GM18858 (cell line): ENCODE results near the gene ID2.

Experiments used
- ATAC-seq: cut with Tn5 transposase; IDR thresholded peaks from one replicate; pipeline ENCODE4 v1.9.1; 2021; ENCODE audit not compliant: unreplicated experiment

Gene ID2

DNA sequence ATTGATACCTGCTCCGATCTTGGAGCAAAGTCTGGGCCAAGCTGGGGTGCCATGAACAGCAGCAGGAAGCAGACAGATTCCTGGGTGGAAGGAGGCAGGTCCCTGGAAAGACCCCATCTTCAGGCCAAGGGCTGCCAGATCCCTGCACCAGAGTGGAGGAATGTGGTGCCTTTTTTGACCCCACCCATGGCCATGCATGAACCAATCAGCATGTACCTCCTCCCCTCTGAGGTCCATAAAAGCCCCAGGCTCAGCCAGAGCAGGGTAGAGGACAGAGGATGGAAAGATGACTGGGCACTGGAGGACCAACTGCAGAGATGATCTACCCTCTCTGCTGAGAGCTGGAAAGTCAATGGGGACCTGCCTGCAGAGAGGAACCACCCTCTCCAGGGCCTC lies 34.4 kb upstream of the ID2 start:
- ATAC-seq, result no peak

DNA sequence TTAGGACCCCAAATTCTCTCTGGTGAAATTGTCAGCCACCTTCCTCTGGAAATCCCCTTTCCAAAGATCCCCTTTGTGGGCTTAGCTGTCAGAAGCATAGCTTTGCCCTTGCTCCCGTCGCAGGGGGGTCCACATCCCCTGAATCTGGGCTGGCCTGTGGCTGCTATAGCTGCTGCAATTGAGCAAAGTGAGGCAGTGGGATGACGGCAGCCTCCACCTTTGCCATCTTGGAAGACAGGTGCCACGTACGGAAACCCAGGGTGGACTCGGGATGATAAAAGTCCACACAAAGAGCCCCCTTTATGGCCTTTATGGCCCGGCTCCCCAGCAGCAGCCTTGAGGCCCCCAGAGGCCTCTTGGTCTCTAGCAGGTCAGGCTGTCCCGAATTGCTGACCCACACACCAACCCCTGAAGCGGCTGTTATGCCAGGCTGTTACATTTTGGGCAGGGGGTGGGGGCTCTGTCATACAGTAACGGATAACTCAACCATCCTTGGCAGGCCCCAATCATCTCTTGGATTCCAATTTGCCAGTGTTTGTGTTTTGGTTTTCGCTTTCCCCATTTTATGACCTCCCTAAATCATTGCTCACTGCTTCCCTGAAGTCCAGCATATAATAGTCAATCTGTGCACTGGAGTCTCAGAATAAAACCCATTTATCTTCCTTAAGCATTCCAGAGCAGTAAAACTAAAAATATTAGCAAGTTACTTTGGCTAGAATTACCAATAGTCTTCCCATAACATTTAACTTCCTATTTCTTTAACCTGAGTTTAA lies 33.2 kb upstream of the ID2 start:
- ATAC-seq, result no peak

DNA sequence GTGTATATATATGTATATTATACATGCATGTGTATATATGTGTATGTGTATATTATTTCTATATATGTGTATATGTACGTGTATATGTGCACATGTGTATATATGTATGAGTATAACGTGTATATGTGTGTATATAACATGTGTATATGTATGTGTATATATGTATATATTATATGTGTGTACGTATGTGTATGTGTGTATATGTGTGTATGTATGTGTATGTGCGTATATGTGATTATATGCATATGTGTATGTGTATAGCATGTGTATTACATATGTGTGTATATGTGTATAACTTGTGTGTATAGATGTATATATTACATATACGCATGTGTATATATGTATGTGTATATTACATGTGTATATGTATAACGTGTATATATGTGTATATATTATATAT lies 32.1 kb upstream of the ID2 start:
- ATAC-seq, result no peak

DNA sequence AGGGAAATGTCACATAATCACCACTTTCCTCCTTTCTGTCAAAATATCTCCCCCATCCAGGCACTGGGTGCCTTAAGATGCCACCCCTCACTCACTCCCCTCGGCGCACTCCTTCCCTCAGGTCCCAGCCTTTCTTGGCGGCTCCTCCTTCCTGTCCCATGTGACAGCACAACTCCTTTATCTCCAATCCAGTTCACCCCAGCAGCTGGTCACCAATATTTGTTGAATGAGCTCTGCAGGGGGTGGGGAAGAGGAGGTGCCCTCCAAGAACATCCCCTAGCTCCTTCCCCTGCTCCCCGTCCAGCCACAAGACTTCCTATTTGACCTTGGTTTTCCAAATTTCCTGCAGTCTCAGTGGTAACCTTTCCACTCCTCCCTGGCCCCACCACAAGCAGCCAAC lies 31.6 kb upstream of the ID2 start:
- ATAC-seq, result no peak

DNA sequence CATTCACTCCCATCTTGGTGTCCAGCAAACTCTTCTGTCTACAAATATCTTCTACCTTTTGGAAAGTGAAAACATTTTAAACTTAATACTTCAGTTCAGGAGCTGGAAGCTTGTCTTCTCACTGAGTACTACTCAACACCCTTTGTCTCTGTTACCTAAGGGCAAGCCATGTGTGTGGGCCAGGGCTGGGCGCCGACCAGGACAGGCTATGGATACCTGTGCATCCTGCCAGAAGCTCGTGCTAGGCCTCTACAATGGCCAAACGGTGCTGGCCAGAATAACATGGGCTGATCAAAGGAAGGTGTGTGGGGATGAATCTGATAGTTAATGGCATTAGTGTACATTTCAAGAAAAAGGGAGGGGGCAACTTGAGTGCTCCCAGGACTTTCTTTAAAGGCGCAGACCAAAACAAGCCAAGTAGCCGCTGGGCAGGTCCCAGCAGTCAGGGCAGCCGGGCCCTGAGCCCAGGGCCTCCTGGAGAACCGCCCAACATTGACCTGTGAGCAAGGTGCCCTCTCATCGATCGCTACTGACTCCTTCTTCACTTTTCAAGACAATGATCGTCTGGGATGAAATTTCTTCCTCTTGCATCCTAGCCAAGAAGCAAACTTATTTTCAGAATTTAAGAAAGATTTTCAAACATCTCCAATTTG lies 29.0 kb upstream of the ID2 start:
- ATAC-seq, result no peak

DNA sequence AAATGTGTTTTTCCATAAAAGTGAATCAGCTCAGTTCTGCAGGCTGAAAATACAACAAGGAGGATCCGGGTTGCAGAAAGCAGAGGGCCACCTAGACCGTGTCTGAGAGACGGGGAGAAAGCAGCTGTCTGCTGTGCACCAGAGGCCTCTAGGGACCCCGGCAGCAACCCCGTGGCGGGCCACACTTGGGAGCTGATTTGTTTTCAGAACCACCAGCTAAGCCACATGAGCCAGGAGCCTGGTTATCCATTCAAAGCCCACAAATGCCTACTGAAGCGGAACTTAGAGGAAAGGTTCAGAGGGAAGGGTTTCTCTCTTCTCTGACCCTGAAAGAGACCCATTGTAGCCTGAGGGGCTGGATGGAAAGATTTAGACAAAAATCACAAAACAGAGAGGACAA lies 28.4 kb upstream of the ID2 start:
- no peak for ATAC-seq

DNA sequence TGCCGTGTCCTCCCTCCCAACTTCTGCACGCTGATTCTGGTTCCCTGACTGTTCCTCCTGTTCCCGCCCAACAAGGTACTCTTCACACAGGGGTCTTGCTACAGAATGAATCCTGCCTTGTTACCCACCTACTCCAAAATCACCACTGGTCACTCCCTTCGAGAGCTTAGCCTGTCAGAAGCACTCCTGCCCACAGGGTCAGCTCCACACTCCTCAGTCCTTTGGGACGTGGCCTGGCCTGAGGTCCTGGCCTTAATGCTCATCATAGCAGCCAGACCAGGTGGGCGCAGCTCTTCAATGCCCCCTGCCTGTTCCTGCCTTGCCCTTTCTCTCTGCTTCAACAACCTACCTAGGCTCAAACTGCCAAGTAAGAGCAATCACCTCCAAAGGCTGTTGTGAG lies 27.8 kb upstream of the ID2 start:
- no peak for ATAC-seq

DNA sequence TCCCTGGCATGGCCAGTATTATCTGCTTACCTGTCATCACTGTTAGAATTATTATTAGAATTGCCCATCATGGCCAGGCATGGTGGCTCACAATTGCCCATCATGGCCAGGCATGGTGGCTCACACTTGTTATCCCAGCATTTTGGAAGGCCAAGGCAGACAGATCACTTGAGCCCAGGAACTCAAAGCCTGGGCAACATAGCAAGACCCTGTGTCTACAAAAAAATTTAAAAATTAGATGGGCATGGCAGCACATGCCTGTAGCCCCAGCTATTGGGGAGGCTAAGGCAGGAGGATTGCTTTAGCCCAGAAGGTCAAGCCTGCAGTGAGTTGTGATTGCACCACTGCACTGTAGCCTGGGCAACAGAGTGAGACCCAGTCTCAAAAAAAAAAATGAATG lies 27.4 kb upstream of the ID2 start:
- ATAC-seq, result no peak

DNA sequence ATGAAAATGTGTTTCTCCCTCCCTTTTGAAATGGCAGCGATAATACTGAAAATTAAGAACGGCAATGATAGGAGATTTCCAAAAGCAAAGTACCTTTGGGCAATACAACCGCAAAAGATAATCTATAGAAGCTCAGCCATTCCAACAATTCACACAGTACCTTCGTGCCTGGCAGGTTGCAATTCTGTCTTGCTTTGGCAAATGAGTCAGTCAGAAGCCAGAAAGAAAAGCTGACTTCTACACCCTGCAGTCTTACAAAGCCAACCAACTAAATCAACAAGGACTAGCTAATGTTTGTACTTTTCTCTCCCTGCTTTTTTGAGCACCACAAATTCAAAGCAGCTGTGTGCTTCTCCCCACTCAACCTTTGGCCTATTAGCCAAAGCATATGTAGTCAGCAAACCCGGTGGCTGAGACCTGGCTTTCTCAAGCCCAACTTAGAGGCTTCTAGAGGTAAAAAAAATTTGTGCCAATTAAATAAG lies 25.7 kb upstream of the ID2 start:
- ATAC-seq, result no peak

DNA sequence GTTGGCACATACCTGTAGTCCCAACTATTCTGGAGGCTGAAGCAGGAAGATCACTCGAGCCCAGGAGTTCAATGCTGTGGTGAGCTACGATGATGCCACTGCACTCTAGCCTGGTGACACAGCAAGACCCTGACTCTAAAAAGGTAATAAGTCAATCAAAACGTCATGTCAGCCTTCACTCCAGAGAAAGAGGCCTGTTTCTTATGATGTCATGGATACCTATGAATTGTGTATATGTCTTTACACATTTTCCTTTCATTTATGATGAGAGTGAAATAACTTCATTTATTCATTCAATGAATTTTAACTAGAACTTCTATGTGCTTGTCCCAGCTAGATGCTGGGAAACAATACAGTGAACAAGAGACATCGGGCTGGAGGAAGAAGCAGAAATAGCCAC lies 25.0 kb upstream of the ID2 start:
- no peak for ATAC-seq

DNA sequence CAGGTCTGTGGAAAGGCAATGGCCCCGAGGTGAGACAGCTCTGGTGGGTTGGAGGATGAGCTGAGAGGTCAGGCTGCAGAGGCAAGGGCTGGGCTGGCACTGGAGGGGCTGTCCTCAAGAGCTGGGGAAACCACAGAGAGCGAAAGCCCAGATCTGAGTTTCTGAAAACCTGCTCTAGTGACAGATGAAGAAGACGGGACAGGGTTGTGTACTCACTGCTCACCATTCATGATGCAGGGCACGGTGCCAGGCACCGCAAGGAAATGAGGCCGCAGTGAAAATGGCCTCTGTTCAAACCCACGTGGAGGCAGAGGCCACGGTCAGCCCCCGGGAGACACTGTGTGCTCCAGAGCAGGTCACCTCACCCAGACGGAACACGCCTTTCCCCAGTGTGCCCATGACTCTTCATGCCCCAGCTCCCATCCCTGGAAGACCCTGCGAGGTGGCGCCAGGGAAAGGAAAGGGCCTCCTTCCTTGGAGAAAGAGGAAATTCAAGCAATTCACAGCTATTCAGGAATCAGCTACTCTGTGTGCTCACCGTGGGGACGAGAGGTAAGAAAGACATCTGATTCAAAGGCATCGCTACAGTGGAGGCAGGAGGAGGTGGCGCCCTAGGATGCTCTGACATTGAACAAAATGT lies 24.3 kb upstream of the ID2 start:
- no peak for ATAC-seq

DNA sequence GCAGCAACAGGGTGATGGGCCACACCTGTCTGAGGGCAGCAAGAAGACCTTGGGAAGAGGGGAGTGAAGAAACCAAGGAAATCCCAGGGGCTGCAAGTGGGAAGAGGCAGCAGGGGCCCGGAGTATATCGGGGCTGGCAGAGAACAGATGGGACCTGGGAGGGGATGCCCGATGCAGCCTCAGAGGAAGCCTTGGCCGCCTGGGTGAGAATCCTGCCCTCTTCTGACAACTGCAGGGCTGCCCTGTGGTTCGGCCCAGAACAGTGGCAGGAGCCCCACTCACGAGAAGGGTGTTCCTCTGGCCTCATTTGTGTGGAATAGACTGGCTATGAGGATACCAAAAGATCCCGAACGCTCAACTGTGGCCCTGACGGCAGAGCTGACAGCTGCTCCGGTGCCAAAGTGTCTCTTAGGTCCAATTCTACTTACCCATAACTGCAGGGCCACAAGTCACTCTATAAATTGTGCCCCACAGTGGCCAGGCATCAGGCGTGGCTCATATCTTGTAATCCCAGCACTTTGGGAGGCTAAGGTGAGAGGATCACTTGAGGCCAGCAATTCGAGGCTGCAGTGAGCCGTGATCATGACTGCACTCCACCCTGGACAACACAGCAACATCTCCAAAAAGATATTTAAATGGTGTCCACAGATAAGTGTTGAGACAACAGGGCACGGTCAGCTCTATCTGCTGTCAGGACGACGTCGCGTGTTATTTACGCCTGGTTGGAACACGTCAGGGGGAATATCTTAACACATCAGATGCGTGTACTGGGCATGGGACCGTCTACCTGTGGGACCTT lies 23.6 kb upstream of the ID2 start:
- ATAC-seq, result no peak

DNA sequence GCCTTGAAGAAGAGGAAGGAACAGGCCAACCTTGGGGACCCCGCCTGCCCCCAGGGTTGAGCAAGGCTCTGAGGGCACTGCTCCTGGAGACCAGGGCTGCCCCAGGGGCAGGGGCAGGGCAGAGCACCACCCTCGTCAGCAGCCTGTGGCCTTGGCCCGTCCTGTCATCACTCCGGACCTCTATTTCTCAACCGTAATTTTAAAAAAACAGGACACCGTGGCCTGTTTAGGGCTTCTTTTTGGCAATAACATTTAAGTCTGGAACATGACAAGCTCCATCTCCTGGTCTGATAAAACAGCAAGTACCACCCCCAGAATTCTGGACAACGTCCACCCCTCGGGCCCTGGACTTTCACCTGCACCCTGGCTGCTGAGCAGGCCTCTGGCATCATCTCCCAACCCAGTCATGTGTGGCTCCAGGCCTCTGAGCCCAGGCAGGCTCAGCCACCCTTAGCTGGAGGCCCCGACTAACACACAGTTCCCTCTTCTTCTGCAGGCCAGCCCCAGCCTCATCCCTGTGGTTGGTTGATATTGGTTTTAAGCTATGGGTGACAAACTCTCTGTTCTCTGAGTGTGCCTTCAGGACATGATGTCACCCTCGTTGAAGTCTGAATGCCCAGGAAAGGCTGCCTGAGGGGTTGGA lies 22.6 kb upstream of the ID2 start:
- ATAC-seq, result no peak

DNA sequence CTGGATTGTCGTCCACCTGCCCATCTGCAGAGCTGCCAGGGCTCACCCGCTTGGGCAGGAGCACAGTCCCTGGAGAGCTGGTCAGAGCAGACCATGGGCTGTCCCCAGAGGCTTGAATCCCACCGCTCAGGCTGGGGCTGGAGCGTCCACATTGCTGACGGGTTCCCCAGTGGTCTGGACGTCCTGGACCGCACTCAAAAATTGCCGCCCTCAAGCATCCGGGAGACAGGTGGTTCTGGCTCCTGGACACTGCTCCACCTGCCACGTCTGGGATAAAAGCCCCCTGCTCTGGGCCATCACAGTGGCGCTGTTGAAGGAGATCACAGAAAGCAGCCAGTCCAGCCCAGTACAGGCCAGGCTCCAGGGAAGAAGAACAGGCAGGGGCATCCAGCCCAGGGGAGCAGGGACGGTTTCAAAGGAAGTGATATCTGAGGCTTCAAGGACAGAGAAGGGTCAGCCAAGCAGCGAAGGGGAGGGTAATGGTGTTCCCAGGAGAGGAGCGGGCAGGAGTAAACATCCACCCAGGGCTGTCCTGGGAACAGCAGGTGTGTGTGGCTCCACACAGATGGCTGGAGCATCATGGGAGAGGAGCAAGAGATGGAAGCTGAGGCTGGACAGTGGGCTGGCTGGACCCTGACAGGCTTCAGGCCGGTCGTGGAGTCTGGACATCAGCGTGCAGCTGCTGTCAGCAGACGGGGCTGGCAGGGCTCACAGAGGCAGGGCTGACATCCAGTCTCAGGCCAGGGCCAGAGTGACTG lies 21.9 kb upstream of the ID2 start:
- ATAC-seq, result no peak

DNA sequence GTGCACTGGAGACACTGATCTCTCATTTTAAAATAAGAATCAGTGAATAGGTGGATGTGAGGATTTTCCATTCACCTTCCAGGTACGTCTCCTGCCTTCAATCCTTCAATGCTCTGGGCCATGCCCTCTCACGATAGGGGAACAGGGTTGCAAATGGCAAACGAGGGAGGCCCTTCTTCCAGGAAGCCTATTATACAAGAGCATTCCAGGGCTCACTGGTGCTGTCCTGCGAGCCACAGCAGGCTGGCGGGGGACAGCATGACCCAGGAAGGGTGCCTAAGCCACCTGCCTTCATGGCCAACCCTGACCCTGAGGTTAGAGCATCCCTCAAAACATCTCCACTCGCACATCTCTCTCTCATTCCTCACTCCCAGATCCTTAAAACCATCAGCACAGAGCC lies 20.6 kb upstream of the ID2 start:
- ATAC-seq, result no peak

DNA sequence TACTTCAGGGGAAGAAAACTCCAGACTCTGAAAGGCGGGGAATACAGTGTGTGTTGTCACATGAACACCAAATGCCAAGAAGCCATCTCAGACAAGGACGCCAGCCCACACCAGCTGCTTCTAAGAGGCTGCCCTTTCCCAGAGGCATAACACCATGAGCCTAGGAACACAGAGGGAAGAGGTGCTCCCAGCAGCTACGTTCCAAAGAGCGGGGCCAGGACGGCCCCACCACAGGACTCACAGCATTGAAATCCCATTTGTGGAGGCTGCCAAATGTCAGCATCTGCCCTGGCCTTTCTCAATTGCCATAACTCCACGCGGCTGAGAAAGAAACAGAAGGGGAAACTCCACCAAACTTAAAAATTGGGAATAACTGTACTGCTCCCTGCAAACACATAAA lies 20.1 kb upstream of the ID2 start:
- ATAC-seq, result no peak

DNA sequence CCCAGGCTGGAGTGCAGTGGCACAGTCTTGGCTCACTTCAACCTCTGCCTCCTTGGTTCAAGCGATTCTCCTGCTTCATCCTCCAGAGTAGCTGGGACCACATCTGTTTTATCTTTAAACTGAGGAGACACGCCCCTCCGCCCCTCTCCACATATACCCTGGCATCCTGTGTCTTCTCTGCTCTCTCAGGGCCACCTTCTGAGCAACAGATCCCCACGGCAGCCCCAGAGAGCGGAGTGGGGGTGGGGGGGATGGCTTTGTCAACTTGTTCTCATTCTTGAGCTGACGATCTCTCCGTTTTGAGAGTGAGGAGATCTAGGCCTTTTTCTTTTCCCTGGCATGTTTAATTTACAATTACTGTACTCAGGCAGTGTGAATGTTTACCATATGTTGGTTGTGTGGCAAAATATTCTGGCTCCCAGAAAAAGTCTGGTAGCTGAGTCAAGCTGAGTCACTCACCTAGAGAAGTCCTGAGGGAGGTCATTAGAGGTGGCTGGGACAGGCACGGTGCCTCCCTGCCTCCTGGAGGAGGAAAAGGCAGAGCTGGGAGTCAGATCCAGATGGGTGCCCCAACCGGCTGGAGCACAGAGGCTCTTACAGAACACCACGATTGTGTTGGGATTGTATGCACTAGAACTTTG lies 19.5 kb upstream of the ID2 start:
- no peak for ATAC-seq

DNA sequence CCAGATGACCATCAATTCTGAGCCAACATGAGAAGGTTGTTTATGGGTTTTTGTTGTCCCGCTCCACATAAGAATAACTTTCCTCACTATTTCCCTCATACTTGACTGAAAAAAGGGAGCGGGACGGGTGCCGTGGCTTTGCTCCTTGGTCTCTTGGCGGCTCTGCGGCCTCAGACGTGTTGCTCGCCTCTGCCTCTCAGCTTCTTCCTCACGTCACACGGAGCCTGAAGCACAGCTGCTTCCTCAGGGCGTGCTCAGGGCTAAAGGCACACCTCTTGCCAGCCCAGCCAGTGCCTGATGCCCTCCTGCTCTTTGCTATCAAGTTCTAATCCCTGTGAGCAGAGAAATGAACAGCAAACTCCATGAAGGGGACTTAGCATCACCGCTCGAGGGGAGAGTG lies 17.9 kb upstream of the ID2 start:
- no peak for ATAC-seq

DNA sequence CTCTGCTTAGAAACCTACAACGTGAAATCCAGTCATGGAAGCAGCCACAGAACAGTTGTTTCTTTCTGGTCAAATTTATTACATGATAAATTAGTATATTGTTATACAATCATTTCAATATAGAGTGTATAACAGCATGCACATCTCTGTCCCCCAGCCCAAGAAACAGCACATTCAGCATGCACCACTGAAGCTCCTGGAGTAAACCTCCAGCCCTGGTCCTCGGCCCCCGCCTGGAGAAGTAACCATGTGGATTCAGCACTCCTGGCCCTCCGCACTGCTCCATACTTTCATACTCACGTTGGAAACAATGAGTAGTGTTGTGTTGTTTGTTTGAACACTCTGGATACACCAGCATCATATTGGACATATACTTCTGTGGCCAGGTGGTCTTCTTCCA lies 15.3 kb upstream of the ID2 start:
- ATAC-seq, result no peak
